HL-60/S4 treated with phorbol 12-myristate 13-acetate at 8.2 ng/mL for 4 days and 3 days (cell line): ENCODE data around the gene PLIN4.
"Not testable (repeated sequence)": the region's sequence is repeated elsewhere in the genome, so short reads cannot be mapped to it uniquely, and the experiment has no call there.

Source experiments
- in situ Hi-C: fragments of 300-500 bp; cut with MboI; formaldehyde crosslinking; loops from 2 replicates; pipeline ENCODE4 v1.15.0; 2022; ENCODE audit warnings: low sequenced_read_pairs

PLIN4 gene

GRCh38 chr19:4518345-4519171 lies at the start of gene PLIN4:
Gene PLIN4 (minus strand): TSS chr19:4518486. CDS start chr19:4518272, 214 bp downstream.
- in situ Hi-C loops: no loop called here

GRCh38 chr19:4567584-4568071 lies 49.3 kb upstream of the PLIN4 start:
- in situ Hi-C loops: no loop called here

- in situ Hi-C loops: no loop called here
Measured at GRCh38 chr19:4566402-4567051, 48.2 kb upstream of the PLIN4 start.

- in situ Hi-C loops: not testable (repeated sequence)
Measured at GRCh38 chr19:4563562-4563961, 45.3 kb upstream of the PLIN4 start.

GRCh38 chr19:4562085-4562484 lies 43.8 kb upstream of the PLIN4 start:
- in situ Hi-C loops: not testable (repeated sequence)

GRCh38 chr19:4559569-4559968 lies 41.3 kb upstream of the PLIN4 start, which contains the start of gene SEMA6B:
Gene SEMA6B (minus strand): TSS chr19:4559684. CDS start chr19:4558457, 1,227 bp downstream.
- in situ Hi-C loops: no loop called here

GRCh38 chr19:4557971-4558941 lies 40.0 kb upstream of the PLIN4 start:
- in situ Hi-C loops: no loop called here

- in situ Hi-C loops: no loop called here
Measured at GRCh38 chr19:4557144-4557970, 39.1 kb upstream of the PLIN4 start.

- in situ Hi-C loops: no loop called here
Measured at GRCh38 chr19:4556597-4557127, 38.4 kb upstream of the PLIN4 start.

- in situ Hi-C loops: no loop called here
Measured at GRCh38 chr19:4555657-4556561, 37.6 kb upstream of the PLIN4 start.

- in situ Hi-C loops: no loop called here
Measured at GRCh38 chr19:4554717-4555116, 36.4 kb upstream of the PLIN4 start.

- in situ Hi-C loops: no loop called here
Measured at GRCh38 chr19:4553775-4554174, 35.5 kb upstream of the PLIN4 start.

- in situ Hi-C loops: no loop called here
Measured at GRCh38 chr19:4553092-4553695, 34.9 kb upstream of the PLIN4 start.

GRCh38 chr19:4552525-4552819 lies 34.2 kb upstream of the PLIN4 start:
- in situ Hi-C loops: no loop called here

- in situ Hi-C loops: no loop called here
Measured at GRCh38 chr19:4550479-4551050, 32.3 kb upstream of the PLIN4 start.

GRCh38 chr19:4550018-4550417 lies 31.7 kb upstream of the PLIN4 start:
- in situ Hi-C loops: no loop called here

- in situ Hi-C loops: no loop called here
Measured at GRCh38 chr19:4548238-4548584, 29.9 kb upstream of the PLIN4 start.
